Measurements from ENCODE around the gene MALAT1. TPM values are rescaled to one million over a fixed set of nuclear protein-coding genes. Genes with fewer than 3 reads are reported as not detected.
A peak's percentile ranks its signal among the peaks of the same experiment; 100 is the strongest.

Gene MALAT1
- total RNA-seq, 1 donor from 2014 or later: 9,850 TPM

DNA sequence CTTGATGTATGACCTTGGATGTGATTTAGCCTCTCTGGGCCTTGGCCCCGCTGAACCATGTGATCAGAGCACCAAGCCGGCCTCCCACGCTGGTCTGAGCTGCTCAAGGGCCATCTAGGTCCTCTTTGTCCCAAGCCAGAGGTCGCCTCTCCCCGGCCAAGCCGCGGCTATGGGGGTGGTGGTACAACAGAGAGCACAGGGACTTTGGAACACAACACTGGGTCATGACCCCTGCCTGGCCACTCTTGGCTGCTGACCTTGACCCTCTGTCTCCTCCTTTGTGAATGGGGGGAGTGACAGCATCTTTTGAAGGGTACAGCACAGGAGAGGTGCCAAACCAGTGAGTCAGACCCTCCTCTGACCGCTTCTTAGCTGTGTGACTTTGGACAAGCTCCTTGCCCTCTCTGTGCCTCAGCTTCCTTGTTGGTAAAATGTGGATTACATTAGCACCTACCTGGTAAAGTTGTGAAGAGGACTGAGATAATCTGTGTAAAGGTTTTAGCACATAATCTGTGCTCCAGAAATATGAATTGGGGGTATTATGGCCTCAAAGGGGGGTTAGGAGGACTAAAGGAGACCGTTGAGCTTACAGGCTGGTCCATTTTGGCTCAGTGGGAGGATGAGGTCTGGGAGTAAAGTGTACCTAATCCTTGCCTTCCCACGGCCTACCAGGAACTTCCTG is 30.8 kb downstream of the MALAT1 start:
- DNase-seq (ENCODE audit: low spot score): no peak
- intact Hi-C loops (cut with DNase I): no loop called here

DNA sequence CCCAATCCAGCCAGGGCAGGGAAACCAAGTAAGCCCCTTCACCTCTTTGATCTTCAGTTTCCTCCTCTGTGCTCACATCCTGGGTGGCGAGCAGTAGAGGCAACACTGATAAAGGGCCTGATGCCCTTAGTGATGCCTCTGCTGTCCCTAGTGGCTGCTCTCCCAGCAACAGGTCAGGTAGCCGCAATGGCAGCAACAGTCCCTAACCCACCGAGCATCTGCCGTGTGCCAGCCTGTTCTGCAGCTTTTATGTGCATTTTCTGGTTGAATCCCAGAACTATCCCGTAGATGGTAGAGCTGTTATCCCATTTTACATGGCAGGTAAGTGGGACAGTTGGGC is 31.3 kb downstream of the MALAT1 start:
- intact Hi-C loops (cut with DNase I): no loop called here
- no peak for DNase-seq (ENCODE audit: low spot score)

DNA sequence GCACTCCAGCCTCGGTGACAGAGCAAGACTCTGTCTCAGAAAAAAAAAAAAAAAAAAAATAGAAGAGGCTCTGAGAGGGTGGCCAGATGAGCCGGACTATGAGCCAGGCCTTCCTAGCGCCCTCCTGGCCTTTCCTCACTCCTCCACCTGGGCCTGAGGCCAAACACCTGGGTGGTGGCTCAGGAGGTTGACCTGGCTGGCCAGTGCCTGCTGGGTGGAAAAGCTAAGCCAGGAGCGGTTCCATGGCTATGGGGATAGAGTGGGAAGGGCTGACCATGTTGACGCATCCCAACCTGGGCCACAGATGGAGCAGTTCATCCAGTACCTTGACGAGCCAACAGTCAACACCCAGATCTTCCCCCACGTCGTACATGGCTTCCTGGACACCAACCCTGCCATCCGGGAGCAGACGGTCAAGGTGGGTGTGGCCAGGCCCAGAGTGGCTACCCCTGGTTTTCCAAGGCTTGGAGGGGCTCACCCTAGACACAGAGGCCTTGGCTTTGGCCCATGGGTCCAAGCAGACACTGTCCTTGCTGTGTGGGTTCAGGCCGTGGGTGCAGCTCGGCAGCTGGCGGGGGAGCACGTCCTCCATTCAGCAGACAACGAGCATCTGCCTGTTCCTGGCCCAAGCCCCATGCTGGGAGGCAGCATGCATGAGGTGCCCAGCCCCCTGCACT is 33.7 kb downstream of the MALAT1 start:
- no peak for DNase-seq (ENCODE audit: low spot score)
- intact Hi-C loops (cut with DNase I): no loop called here

DNA sequence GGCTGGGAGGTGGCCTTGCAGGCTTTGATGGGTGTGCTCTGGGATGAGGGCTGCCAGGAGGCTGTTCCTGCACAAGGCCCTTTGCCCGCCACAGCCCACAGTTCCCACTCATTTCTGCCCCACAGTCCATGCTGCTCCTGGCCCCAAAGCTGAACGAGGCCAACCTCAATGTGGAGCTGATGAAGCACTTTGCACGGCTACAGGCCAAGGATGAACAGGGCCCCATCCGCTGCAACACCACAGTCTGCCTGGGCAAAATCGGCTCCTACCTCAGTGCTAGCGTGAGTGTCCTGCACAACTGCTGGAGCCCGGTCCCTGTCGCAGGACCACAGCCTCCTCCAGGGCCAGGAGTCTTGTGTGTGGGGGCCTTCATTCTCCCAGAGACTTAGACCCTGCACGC is 36.3 kb downstream of the MALAT1 start:
- no peak for DNase-seq (ENCODE audit: low spot score)
- intact Hi-C loops (cut with DNase I): no loop called here

DNA sequence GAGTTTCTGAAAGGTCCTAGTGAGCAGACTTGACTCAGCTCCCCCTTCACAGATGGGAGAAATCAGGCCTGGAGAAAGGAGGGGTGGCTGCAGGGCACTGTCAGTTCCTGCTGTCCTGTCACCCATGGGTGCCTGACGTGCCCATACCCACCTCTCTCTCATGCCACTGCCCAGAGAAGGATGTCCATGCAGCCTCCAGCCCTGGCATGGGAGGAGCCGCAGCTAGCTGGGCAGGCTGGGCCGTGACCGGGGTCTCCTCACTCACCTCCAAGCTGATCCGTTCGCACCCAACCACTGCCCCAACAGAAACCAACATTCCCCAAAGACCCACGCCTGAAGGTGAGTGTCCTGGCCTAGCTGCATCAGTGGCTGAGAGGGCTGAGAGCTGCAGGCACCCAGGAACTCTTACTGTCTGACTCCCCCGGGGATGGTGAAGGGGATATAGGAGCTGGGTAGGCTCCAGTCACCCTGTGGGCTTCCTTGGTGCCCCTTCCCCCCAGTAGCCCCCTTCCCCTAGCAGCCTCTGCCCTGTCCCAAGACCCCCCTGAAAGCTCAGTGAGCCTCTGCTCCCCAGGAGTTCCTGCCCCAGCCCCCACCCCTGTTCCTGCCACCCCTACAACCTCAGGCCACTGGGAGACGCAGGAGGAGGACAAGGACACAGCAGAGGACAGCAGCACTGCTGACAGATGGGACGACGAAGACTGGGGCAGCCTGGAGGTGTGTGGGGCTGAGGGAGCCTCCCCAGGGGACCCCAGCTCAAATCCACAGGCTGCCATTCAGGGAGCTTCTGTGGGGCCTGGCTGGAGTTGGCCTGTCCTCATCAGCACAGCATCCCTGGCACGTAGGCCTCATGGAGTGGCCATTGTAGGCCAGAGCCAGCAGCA is 37.8 kb downstream of the MALAT1 start:
- intact Hi-C loops (cut with DNase I): no loop called here
- DNase-seq (ENCODE audit: low spot score): no peak

DNA sequence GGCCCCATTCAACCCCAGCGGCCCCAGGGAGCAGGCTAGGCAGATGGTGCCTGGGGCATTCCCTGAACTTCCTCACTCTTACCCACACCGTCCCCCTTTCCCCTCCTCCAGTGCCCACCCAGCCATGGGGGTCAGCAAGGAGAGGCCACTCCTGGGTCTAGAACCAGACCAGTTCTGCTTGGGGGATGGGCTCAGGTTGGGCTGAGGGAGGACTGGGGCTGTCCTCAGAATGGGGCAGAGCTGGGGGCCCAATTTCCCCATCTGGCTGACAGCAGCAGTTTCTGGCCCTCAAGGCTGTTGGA is 38.4 kb downstream of the MALAT1 start:
- DNase-seq (ENCODE audit: low spot score): no peak
- intact Hi-C loops (cut with DNase I): no loop called here

DNA sequence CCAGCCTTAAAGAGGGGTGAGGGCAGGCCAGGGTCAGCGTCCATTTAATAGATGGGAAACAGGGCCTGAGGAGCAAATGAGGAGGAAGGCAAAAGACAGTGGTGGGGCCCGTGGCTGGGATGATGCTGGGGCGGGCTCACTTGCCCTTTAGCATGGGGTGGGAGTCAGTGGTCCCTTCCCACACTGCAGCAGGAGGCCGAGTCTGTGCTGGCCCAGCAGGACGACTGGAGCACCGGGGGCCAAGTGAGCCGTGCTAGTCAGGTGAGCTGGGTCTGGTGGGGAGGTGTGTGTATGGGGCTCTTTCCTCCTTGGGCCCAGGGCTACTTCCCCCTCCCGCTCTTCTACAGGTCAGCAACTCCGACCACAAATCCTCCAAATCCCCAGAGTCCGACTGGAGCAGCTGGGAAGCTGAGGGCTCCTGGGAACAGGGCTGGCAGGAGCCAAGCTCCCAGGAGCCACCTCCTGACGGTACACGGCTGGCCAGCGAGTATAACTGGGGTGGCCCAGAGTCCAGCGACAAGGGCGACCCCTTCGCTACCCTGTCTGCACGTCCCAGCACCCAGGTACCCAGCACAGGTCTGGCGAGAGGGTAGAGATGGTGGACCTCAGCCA is 38.9 kb downstream of the MALAT1 start:
- no peak for DNase-seq (ENCODE audit: low spot score)
- intact Hi-C loops (cut with DNase I): no loop called here

DNA sequence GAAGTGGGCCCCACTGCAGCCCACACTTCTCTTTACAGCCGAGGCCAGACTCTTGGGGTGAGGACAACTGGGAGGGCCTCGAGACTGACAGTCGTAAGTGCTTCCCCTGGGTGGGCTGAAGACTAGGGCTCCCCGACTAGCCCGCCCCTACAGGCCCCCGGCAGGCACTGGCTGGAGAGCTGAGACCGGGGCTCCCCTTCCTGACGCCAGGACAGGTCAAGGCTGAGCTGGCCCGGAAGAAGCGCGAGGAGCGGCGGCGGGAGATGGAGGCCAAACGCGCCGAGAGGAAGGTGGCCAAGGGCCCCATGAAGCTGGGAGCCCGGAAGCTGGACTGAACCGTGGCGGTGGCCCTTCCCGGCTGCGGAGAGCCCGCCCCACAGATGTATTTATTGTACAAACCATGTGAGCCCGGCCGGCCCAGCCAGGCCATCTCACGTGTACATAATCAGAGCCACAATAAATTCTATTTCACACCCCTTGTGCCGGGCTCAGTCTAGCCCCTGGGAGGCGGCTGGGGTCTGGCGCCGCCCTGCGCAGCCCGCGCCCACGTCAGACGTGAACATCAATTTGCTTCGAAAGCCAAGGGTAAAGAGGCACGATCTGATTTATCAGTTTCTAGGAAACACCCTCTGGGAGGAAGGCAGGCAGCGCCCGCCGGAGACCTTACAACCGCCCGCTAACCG is 39.5 kb downstream of the MALAT1 start:
- DNase-seq (ENCODE audit: low spot score): no peak
- intact Hi-C loops (cut with DNase I): no loop called here

DNA sequence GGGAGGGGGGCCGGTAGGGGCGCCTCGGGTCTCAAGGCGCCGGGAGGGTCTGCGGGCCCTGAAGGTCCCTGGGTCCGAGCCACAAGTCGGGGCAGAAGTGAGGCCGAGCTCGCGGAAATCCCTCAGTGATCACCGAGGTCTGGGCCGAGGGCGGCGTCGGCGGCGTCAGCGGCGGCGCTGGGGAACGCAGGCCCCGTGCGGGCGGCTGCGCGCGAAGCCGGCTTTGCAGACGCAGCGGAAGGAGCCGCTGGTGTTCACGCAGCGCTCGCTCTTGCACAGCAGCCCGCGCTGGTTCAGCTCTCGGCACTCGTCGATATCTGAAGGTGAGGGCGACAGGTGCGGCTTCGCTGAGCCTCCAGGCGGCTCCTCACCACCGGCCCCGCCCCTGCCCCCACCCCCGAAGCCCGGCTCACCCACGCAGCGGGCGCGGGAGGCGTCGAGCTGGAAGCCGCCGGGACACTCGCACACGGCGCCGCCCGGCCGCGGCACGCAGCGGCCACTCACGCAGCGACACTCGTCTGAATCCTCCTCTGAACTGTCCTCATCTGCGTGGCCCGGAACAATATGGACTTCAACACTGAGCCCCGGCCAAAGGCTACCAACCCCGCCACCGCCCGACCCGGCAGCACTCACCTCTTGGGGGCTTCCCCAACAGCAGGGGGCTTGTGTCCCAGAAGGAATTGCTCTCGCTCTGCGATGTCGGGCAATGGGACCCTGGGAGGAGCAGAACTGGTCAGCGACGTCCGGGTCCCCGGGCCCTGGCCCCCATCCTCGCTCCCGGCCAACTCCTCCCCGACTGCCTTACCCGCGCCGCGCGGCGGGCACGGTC is 40.3 kb downstream of the MALAT1 start:
- no peak for DNase-seq (ENCODE audit: low spot score)
- intact Hi-C loops (cut with DNase I): no loop called here

DNA sequence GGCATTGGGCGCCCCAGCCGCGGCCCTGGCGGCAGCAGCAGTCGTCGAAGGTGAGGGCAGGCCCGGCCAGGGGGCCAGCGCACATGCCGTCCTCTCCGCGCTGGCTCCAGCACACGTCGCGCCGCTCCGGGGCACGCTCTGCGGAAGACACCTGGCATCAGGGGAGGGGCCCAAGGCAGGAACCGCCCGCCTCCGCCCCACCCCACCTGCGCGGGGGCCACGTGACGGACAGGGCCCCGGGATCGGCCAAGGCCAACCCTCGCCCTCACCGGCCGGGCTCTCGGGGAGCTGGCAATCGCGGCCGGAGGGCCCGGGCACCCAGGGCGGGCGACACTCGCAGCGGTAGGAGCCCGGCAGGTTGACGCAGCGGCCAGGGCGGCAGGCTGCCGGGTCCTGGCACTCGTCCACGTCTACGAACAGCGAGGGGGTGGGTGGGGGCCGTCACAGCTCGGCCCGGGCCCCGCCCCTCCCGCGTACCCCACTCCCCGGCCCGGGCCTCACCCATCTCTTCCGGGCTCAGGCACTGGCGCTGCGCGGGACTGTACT is 41.0 kb downstream of the MALAT1 start:
- intact Hi-C loops (cut with DNase I): loop anchor here (2.0 to 5.0 kb wide), 3 partner anchors 17 to 47 kb away; partner anchors contain the start of gene FAM89B

DNA sequence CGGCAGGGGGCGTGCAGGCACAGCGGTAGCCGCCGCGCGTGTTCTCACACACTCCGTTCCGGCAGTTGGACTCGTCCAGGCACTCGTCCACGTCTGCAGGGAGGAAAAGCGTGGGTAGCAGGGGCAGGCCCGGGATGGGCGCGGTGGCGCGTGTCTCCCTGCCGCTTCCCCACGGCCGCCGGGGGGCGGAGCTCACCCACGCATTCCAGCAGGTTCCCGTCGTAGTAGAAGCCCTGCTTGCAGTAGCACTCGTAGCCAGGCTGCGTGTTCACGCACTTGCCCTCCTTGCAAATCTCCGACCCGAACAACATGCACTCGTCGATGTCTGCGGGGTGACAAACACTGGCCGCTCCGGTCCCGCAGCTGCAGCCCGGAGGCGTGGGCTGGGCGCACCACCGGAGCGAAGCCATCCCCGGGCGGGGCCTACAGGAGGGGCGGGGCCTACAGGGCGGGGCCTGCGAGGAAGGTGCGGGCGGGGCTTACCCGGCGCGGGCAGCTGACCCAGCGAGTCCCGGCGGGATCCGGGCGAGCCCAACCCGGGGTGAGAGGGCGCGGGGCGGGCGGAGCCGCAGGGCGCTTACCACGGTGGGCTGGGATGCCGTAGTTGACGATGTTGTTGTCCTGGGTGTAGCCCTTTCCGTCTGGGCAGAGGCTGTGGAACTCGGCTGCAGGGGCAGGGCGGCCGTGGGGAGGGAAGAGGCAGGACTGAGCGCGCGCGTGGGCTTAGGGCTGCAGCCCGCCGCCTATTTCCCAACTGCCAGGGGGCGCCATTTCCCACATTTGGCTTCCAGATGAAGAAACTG is 41.6 kb downstream of the MALAT1 start:
- peak; percentile 97 for DNase-seq (ENCODE audit: low spot score)
- intact Hi-C loops (cut with DNase I): loop anchor here (2.0 to 5.0 kb wide), 3 partner anchors 16 to 47 kb away; partner anchors contain the start of gene FAM89B

More for the DNA sequence above, 41.0 kb downstream of the MALAT1 start:
- no peak for DNase-seq (ENCODE audit: low spot score)

DNA sequence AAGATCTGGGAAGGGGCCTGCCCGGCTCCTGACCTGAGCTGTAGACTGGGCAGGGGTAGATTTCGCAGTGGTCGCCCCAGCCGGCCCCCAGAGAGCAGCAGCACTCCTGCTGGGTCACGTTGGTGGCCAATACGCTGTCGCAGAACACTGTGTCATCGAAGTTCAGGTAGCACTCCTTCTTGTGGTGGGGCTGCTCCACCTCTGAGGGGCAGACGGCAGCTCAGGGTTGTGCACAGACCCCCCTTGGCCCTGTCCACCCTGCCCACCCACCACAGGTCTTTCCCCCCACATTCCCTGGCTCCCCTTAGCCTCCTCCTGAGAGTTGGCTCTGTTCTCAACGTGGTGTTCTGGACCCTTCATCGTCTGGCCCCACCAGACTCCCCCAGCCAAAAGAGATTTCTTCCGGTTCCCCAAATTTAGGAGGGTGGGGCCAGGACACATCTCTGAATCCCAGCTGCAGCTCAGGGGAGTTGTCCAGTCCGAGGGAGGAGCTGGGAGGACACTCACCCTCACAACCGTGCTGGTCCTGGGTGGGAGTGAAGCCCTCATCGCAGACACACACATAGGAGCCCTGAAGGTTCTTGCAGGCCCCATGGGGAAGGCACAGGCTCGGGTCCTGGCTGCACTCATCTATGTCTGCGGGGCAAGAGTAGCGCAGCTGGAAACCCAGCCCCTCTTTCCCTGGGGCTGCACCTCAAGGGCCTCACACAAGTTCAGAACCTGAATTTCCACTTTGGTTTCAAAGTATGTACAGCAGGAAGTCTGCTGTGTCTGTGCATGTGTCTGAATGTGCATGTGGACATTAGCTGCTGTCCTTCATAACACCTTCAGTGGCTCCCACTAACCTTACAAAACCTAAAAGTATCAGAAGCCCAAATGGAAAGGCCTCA is 42.5 kb downstream of the MALAT1 start:
- intact Hi-C loops (cut with DNase I): loop anchor here (2.0 to 5.0 kb wide), 3 partner anchors 15 to 46 kb away; partner anchors contain the start of gene FAM89B
- no peak for DNase-seq (ENCODE audit: low spot score)

DNA sequence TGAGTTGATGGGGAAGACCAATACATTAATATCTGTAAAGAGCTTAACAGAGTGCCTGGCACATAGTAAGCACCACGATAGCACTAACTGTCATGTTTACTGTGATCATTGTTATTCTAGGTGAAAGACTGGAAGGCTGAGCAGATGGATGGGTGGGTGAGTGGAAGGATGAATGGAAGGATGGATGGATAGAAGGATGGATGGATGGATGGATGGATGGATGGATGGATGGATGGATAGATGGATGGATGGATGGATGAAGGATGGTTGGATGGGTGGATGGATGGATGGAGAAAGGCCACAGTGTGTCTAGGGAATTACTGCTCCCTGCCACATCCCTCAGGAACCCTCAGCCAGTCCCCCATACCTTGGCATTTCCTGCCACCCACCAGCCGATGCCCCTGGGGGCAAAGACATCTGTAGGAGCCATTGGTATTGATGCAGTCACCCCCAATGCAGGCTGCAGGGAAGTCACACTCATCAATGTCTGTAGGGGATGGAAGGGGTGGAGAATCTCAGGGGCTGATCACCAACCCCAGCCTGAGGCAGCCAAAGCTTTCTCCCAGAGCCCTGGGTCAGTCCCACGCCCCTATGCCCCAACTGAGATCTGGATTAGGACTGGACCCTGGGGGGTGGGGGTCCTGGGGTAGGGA is 44.0 kb downstream of the MALAT1 start:
- intact Hi-C loops (cut with DNase I): loop anchor here (5.0 kb wide), 1 partner anchor 44 kb away; no protein-coding TSS in a partner anchor

DNA sequence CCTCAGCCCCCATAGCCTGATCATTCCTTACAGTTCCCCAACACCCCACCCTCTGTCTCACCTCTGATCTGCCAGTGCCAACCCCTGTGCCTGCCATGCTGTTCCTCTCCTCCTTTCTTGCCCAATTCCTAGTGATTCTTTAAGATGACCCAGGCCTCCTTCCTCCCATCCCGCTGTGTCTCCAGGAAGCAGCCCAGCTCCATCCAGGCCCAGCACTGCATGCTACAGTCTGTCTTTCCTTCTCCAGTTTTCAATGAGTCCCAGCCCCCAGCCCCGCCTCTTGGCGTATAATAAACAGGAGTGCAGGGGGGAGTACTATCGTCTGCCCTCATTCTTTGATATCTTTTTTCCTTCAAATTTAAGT is 47.0 kb downstream of the MALAT1 start:
- DNase-seq (ENCODE audit: low spot score): no peak
- intact Hi-C loops (cut with DNase I): no loop called here

More for the DNA sequence above, 44.0 kb downstream of the MALAT1 start:
- no peak for DNase-seq (ENCODE audit: low spot score)

DNA sequence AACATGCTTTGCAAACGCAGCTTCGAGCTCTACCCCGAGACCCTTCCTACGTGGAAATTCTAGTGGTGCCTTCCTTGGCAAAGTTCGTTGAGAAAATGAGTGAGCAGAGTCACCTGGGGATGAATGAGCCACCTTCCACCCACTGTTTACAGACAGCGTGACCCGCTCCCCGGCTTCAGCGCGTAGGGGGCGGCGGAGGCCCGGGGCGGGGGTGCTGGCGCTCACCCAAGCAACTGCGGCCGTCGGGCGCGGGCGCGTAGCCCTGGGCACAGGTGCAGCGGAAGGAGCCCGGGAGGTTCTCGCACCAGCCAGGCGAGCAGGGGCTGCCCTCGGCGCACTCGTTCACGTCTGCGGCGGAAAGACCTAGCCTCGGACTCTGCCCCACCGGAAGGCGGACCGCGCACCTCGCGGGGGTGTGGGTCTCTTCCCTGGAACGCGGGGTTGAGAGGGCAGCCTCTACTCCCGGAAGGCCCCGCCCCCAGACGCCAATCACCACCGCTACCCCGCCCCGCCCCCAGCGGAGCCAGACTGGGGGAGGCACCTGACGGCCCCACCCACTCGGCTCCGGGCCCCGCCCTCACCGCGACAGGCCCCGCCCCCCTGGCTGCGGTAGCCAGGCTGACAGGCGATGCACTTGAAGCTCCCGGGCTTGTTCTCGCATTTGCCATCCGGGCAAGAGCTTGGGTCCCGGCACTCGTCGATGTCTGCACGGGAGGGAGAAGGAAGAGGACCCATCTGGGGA is 47.5 kb downstream of the MALAT1 start:
- intact Hi-C loops (cut with DNase I): no loop called here
- DNase-seq (ENCODE audit: low spot score): peak; percentile 96

All from cardiac septum (tissue), 1 donor.